ENCODE results near the gene LARP4B.

LARP4B gene

GRCh38 chr10:931326-932318 is at the start of gene LARP4B:
Gene LARP4B (minus strand): TSS chr10:931705. CDS start chr10:885721, 45,984 bp downstream.
- Mint-ChIP-seq H3K27ac (peak within 1 kb of the TSS; percentile 90 to 97 (median 97)), H3K27me3 (ENCODE audit: low read depth) (no peaks in the 10 kb centered on the region), H3K36me3 (ENCODE audit: low read depth) (no peaks in the 10 kb centered on the region), H3K4me1 (peaks cover 32% of the 10 kb centered on the region), H3K4me3 (peak within 1 kb of the TSS; percentile 87 to 96 (median 96)), H3K9me3 (no peaks in the 10 kb centered on the region)
- no peak for TF ChIP-seq CTCF (IDR thresholded peaks at IDR 0.05; ENCODE audit: unreplicated experiment in 3 of 3)

GRCh38 chr10:980468-981093 is 49.1 kb upstream of the LARP4B start:
- H3K27ac Mint-ChIP-seq = no peak overlapping the region
- H3K4me1 Mint-ChIP-seq = no peaks in the 10 kb centered on the region
- H3K9me3 Mint-ChIP-seq = peaks cover 41% of the 10 kb centered on the region
- H3K4me3 Mint-ChIP-seq = no peak overlapping the region
- TF ChIP-seq CTCF (IDR thresholded peaks at IDR 0.05; ENCODE audit: unreplicated experiment in 3 of 3) = no peak
- peaks cover 3% of the 10 kb centered on the region for H3K27me3 Mint-ChIP-seq (ENCODE audit: low read depth)
- peaks cover 38% of the 10 kb centered on the region for H3K36me3 Mint-ChIP-seq (ENCODE audit: low read depth)

GRCh38 chr10:978826-979421 is 47.4 kb upstream of the LARP4B start:
- H3K27ac Mint-ChIP-seq = no peak overlapping the region
- H3K4me3 Mint-ChIP-seq = no peak overlapping the region
- no peak for TF ChIP-seq CTCF (IDR thresholded peaks at IDR 0.05; ENCODE audit: unreplicated experiment in 3 of 3)
- peaks cover 3% of the 10 kb centered on the region for H3K27me3 Mint-ChIP-seq (ENCODE audit: low read depth)
- H3K36me3 Mint-ChIP-seq (ENCODE audit: low read depth) = peaks cover 38% of the 10 kb centered on the region
- peaks cover 46% of the 10 kb centered on the region for H3K9me3 Mint-ChIP-seq
- no peaks in the 10 kb centered on the region for H3K4me1 Mint-ChIP-seq

- Mint-ChIP-seq H3K9me3 (peaks cover 44% of the 10 kb centered on the region), H3K4me1 (peaks cover 4% of the 10 kb centered on the region), H3K27ac (no peak overlapping the region), H3K27me3 (ENCODE audit: low read depth) (peaks cover 3% of the 10 kb centered on the region), H3K4me3 (no peak overlapping the region), H3K36me3 (ENCODE audit: low read depth) (peaks cover 35% of the 10 kb centered on the region)
- TF ChIP-seq CTCF (IDR thresholded peaks at IDR 0.05; ENCODE audit: unreplicated experiment in 3 of 3) = no peak
Measured at GRCh38 chr10:976316-976715, 44.8 kb upstream of the LARP4B start.

GRCh38 chr10:974785-975074 is 43.2 kb upstream of the LARP4B start:
- peaks cover 32% of the 10 kb centered on the region for H3K9me3 Mint-ChIP-seq
- H3K27me3 Mint-ChIP-seq (ENCODE audit: low read depth) = peaks cover 3% of the 10 kb centered on the region
- TF ChIP-seq CTCF (IDR thresholded peaks at IDR 0.05; ENCODE audit: unreplicated experiment in 3 of 3) = no peak
- H3K36me3 Mint-ChIP-seq (ENCODE audit: low read depth) = peaks cover 24% of the 10 kb centered on the region
- H3K4me1 Mint-ChIP-seq = peaks cover 18% of the 10 kb centered on the region
- no peak overlapping the region for H3K27ac Mint-ChIP-seq
- H3K4me3 Mint-ChIP-seq = no peak overlapping the region
